ENCODE results near the gene ZMYND12.

Gene ZMYND12

GRCh38 chr1:42439940-42440339 lies 15.9 kb downstream of the ZMYND12 start:
- DNase-seq, result peak; percentile 75

GRCh38 chr1:42434340-42434739 lies 21.5 kb downstream of the ZMYND12 start:
- DNase-seq, result no peak

GRCh38 chr1:42433369-42433768 lies 22.5 kb downstream of the ZMYND12 start:
- no peak for DNase-seq

- DNase-seq, result no peak
Measured at GRCh38 chr1:42432714-42433113, 23.1 kb downstream of the ZMYND12 start.

- no peak for DNase-seq
Measured at GRCh38 chr1:42431514-42431913, 24.3 kb downstream of the ZMYND12 start.

- DNase-seq, result peak; percentile 48
Measured at GRCh38 chr1:42430286-42431135, 25.3 kb downstream of the ZMYND12 start.

GRCh38 chr1:42429603-42430002 lies 26.2 kb downstream of the ZMYND12 start:
- DNase-seq, result peak; percentile 33

- no peak for DNase-seq
Measured at GRCh38 chr1:42427240-42427639, 28.6 kb downstream of the ZMYND12 start.

GRCh38 chr1:42424201-42424600 lies 31.6 kb downstream of the ZMYND12 start:
- DNase-seq, result peak; percentile 54

- no peak for DNase-seq
Measured at GRCh38 chr1:42423681-42424080, 32.1 kb downstream of the ZMYND12 start.

- DNase-seq, result peak; percentile 17
Measured at GRCh38 chr1:42422737-42423136, 33.1 kb downstream of the ZMYND12 start.

GRCh38 chr1:42420911-42421585 lies 34.8 kb downstream of the ZMYND12 start:
- peak; percentile 98 for DNase-seq

GRCh38 chr1:42420121-42420520 lies 35.7 kb downstream of the ZMYND12 start:
- DNase-seq, result no peak

GRCh38 chr1:42419126-42419821 lies 36.5 kb downstream of the ZMYND12 start:
- peak; percentile 23 for DNase-seq

- DNase-seq, result no peak
Measured at GRCh38 chr1:42418516-42418915, 37.3 kb downstream of the ZMYND12 start.

GRCh38 chr1:42417166-42417565 lies 38.7 kb downstream of the ZMYND12 start:
- DNase-seq, result no peak

GRCh38 chr1:42414551-42415496 lies 41.0 kb downstream of the ZMYND12 start:
- DNase-seq, result no peak

- no peak for DNase-seq
Measured at GRCh38 chr1:42403880-42404400, 51.9 kb downstream of the ZMYND12 start.

GRCh38 chr1:42399315-42400100 lies 56.3 kb downstream of the ZMYND12 start:
- no peak for DNase-seq

GRCh38 chr1:42392967-42393848 lies 62.6 kb downstream of the ZMYND12 start:
- DNase-seq, result no peak

Measured in fibroblast of skin of right quadriceps (primary cell).